K562 (cell line): Measurements from ENCODE around the gene TMEM117. TPM values are rescaled to one million over a fixed set of nuclear protein-coding genes. Genes with fewer than 3 reads are reported as not detected.

Source experiments
- ARHGAP35 ChIP-seq: fragments of 450-650 bp; IDR thresholded peaks from 2 replicates; pipeline ENCODE4 v1.6.1; 2018; ENCODE audit not compliant: partially characterized antibody
- CEBPG ChIP-seq, 3 experiments: fragments of 200-800 bp in 1 of 3; sonication (Bioruptor generic) in 1 of 3; sonication (generic) in 1 of 3; formaldehyde crosslinking in 1 of 3; IDR thresholded peaks in 2 of 3; conservative IDR thresholded peaks in 1 of 3; 2 replicates each; pipeline versions ENCODE4 v1.6.1 to v1.8.0; 2016 to 2022; ENCODE audit warnings: missing compliant biosample characterization in 2 of 3, missing genetic modification characterization in 2 of 3, mild to moderate bottlenecking in 1 of 3, missing genetic modification reagents in 1 of 3
- EP300 ChIP-seq: IDR thresholded peaks from 2 replicates; pipeline ENCODE4 v1.6.1; 2012; ENCODE audit warnings: low read length, improper control_type of control experiment
- RAD21 ChIP-seq, 2 experiments: fragments of 250-450 bp in 1 of 2; fragments of 450-650 bp in 1 of 2; sonication (Bioruptor Pico) in 1 of 2; formaldehyde crosslinking in 1 of 2; IDR thresholded peaks in 1 of 2; conservative IDR thresholded peaks in 1 of 2; 2 replicates each; pipeline versions ENCODE4 v1.4.0 to v1.8.0; 2020 to 2022; ENCODE audit warnings: mild to moderate bottlenecking in 2 of 2, moderate library complexity in 1 of 2
- RUNX1 ChIP-seq: sonication (generic); IDR thresholded peaks from 2 replicates; pipeline ENCODE4 v1.6.1; 2016; ENCODE audit warnings: antibody characterized with exemption, low read depth
- SMC3 ChIP-seq: conservative IDR thresholded peaks from 2 replicates; pipeline ENCODE4 v1.6.1; 2011; ENCODE audit warnings: low read depth, low read length, improper control_type of control experiment; ENCODE audit not compliant: insufficient read depth
- SUPT5H ChIP-seq: fragments of 450-650 bp; IDR thresholded peaks from 2 replicates; pipeline ENCODE4 v1.6.1; 2016
- TGIF2 ChIP-seq: sonication (generic); formaldehyde crosslinking; IDR thresholded peaks from 2 replicates; pipeline ENCODE4 v1.8.1; 2022; ENCODE audit warnings: mild to moderate bottlenecking, missing genetic modification reagents, moderate library complexity
- ZNF57 ChIP-seq: fragments of 450-650 bp; formaldehyde crosslinking; IDR thresholded peaks from 2 replicates; pipeline ENCODE4 v1.4.0; 2020; ENCODE audit warnings: mild to moderate bottlenecking, moderate library complexity
- ZNF583 ChIP-seq: fragments of 250-450 bp; sonication (Bioruptor Pico); IDR thresholded peaks from 2 replicates; pipeline ENCODE4 v1.4.0; 2020
- polyA plus RNA-seq, 8 experiments: library from polyadenylated mRNA; depleted of rRNA in 4 of 8; stranded (reverse) in 5 of 8; unstranded in 3 of 8; fragments of >200 nt; fragmentation: Nextera tagmentation in 2 of 8; fragmentation: Illumina TruSeq in 1 of 8; extraction: Ambion mirVana in 2 of 8; extraction: Trizol in 1 of 8; gene quantifications; 2 replicates each; pipeline versions ENCODE4 v1.2.1 to v1.2.3, GENCODE V29; 2011 to 2014; ENCODE audit warnings: inconsistent platforms in 1 of 8, missing spikeins in 1 of 8
- total RNA-seq, 7 experiments: library from RNA; depleted of rRNA in 6 of 7; stranded (reverse); fragments of >200 nt in 6 of 7; fragmentation: Illumina TruSeq in 2 of 7; extraction: Trizol in 2 of 7; gene quantifications; 2 replicates each; pipeline versions ENCODE4 v1.2.1 to v1.2.3, GENCODE V29; 2011 to 2021; ENCODE audit warnings: low replicate concordance in 1 of 7
- TF ChIP-seq, protein P1 (sequence below): fragments of 450-650 bp; formaldehyde crosslinking; IDR thresholded peaks from 2 replicates; pipeline ENCODE4 v1.4.0; 2020; ENCODE audit warnings: mild to moderate bottlenecking, moderate library complexity
- TF ChIP-seq, protein P2 (sequence below): sonication (generic); formaldehyde crosslinking; IDR thresholded peaks from 2 replicates; pipeline ENCODE4 v1.8.1; 2023; ENCODE audit warnings: mild to moderate bottlenecking, missing genetic modification reagents, moderate library complexity
- TF ChIP-seq, protein P3 (sequence below): fragments of 150-350 bp; IDR thresholded peaks from 2 replicates; pipeline ENCODE4 v1.6.1; 2014; ENCODE audit warnings: low read depth, mild to moderate bottlenecking, low read length, borderline replicate concordance
- TF ChIP-seq, protein P4 (sequence below): fragments of 450-650 bp; formaldehyde crosslinking; IDR thresholded peaks from 2 replicates; pipeline ENCODE4 v1.4.0; 2020; ENCODE audit warnings: mild to moderate bottlenecking, moderate library complexity
- TF ChIP-seq, protein P5 (sequence below): fragments of 250-450 bp; sonication (Bioruptor Pico); IDR thresholded peaks from 2 replicates; pipeline ENCODE4 v1.6.1; 2021; ENCODE audit warnings: mild to moderate bottlenecking
- TF ChIP-seq, protein P6 (sequence below), 2 experiments: fragments of 450-650 bp in 1 of 2; sonication (generic) in 1 of 2; formaldehyde crosslinking; conservative IDR thresholded peaks; 2 replicates each; pipeline versions ENCODE4 v1.4.0 to v1.8.1; 2020 to 2022; ENCODE audit warnings: mild to moderate bottlenecking in 1 of 2, missing genetic modification reagents in 1 of 2

Gene TMEM117
- total and polyA plus RNA-seq, 9 of the 15 experiments (the other 6 are each of a cell fraction or from before 2014, with no cell fraction given) = 0.31 to 2.8 (median 1.0) TPM

DNA sequence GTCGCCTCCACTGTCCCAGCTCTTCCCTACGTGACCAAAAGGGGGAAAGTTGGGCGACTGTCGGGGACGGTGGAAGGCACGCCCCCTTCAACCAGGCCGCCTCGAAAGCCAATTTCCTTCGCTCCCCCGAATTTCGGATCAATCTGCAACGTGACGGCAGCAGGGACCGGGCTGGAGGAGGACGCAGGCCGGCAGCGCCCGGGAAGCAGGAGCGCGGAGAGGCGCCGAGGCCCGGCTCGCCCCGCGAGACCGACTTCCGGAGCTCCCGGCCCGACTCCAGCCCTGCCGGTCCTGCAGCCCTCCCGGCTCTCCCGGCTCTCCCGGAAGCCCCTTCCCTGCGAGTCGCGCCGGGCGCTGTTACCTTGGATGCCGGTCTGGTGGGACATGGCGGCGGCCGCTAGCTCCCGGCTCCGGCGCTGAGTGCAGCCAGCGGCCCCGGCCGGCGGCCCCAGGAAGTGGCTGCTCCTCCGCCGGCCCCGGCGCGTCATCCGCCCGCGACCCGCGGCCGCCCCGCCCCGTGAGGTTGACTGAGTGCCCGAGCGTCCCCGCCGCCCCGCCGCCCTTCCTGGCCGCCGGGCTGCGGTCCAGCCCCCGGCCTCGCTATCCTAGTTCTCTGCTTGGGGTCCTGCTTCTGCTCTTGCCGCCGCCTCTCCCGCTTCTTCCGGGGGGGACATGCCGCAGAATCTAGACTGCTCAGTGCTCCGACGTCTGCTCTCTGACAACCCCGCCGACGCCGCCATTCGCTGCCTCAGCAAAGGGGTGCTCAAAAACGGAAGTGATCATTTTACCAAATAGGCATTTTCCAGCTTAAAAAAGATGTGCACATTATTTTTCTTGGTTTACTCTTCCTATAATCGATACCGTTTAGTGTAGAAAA, 29.8 kb upstream of the TMEM117 start, which contains the start of gene TWF1 (continued):
- no peak; a peak in 1 of 4 replicates for TF ChIP-seq RAD21 (CRISPR knock-in tag; conservative IDR thresholded peaks at IDR 0.05 in 1 of 2, IDR thresholded peaks at IDR 0.05 in 1 of 2)
- TF ChIP-seq, protein P1, sequence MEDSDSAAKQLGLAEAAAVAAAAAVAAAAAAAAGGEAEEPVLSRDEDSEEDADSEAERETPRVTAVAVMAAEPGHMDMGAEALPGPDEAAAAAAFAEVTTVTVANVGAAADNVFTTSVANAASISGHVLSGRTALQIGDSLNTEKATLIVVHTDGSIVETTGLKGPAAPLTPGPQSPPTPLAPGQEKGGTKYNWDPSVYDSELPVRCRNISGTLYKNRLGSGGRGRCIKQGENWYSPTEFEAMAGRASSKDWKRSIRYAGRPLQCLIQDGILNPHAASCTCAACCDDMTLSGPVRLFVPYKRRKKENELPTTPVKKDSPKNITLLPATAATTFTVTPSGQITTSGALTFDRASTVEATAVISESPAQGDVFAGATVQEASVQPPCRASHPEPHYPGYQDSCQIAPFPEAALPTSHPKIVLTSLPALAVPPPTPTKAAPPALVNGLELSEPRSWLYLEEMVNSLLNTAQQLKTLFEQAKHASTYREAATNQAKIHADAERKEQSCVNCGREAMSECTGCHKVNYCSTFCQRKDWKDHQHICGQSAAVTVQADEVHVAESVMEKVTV = no peak
- no peak for TF ChIP-seq ZNF583 (CRISPR knock-in tag)
- TF ChIP-seq, protein P2, sequence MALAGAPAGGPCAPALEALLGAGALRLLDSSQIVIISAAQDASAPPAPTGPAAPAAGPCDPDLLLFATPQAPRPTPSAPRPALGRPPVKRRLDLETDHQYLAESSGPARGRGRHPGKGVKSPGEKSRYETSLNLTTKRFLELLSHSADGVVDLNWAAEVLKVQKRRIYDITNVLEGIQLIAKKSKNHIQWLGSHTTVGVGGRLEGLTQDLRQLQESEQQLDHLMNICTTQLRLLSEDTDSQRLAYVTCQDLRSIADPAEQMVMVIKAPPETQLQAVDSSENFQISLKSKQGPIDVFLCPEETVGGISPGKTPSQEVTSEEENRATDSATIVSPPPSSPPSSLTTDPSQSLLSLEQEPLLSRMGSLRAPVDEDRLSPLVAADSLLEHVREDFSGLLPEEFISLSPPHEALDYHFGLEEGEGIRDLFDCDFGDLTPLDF (CRISPR knock-in tag) = 0 out of 2 replicates have a peak, but pooled peaks have one; percentile 15
- no peak for TF ChIP-seq ZNF57 (CRISPR knock-in tag)
- TF ChIP-seq SMC3 = no peak
- TF ChIP-seq, protein P3, sequence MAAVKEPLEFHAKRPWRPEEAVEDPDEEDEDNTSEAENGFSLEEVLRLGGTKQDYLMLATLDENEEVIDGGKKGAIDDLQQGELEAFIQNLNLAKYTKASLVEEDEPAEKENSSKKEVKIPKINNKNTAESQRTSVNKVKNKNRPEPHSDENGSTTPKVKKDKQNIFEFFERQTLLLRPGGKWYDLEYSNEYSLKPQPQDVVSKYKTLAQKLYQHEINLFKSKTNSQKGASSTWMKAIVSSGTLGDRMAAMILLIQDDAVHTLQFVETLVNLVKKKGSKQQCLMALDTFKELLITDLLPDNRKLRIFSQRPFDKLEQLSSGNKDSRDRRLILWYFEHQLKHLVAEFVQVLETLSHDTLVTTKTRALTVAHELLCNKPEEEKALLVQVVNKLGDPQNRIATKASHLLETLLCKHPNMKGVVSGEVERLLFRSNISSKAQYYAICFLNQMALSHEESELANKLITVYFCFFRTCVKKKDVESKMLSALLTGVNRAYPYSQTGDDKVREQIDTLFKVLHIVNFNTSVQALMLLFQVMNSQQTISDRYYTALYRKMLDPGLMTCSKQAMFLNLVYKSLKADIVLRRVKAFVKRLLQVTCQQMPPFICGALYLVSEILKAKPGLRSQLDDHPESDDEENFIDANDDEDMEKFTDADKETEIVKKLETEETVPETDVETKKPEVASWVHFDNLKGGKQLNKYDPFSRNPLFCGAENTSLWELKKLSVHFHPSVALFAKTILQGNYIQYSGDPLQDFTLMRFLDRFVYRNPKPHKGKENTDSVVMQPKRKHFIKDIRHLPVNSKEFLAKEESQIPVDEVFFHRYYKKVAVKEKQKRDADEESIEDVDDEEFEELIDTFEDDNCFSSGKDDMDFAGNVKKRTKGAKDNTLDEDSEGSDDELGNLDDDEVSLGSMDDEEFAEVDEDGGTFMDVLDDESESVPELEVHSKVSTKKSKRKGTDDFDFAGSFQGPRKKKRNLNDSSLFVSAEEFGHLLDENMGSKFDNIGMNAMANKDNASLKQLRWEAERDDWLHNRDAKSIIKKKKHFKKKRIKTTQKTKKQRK = no peak
- TF ChIP-seq ARHGAP35 = no peak
- TF ChIP-seq EP300 = no peak
- no peak for TF ChIP-seq CEBPG (CRISPR knock-in tag; IDR thresholded peaks at IDR 0.05)
- no peak for TF ChIP-seq CEBPG (tag; conservative IDR thresholded peaks at IDR 0.05 in 1 of 2, IDR thresholded peaks at IDR 0.05 in 1 of 2)
- peak; percentile 92 for TF ChIP-seq SUPT5H
- TF ChIP-seq, protein P4, sequence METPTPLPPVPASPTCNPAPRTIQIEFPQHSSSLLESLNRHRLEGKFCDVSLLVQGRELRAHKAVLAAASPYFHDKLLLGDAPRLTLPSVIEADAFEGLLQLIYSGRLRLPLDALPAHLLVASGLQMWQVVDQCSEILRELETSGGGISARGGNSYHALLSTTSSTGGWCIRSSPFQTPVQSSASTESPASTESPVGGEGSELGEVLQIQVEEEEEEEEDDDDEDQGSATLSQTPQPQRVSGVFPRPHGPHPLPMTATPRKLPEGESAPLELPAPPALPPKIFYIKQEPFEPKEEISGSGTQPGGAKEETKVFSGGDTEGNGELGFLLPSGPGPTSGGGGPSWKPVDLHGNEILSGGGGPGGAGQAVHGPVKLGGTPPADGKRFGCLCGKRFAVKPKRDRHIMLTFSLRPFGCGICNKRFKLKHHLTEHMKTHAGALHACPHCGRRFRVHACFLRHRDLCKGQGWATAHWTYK (CRISPR knock-in tag) = no peak
- TF ChIP-seq TGIF2 (CRISPR knock-in tag) = no peak
- no peak for TF ChIP-seq RUNX1
- TF ChIP-seq, protein P5, sequence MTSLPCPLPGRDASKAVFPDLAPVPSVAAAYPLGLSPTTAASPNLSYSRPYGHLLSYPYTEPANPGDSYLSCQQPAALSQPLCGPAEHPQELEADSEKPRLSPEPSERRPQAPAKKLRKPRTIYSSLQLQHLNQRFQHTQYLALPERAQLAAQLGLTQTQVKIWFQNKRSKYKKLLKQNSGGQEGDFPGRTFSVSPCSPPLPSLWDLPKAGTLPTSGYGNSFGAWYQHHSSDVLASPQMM (CRISPR knock-in tag) = no peak
- TF ChIP-seq, protein P6, sequence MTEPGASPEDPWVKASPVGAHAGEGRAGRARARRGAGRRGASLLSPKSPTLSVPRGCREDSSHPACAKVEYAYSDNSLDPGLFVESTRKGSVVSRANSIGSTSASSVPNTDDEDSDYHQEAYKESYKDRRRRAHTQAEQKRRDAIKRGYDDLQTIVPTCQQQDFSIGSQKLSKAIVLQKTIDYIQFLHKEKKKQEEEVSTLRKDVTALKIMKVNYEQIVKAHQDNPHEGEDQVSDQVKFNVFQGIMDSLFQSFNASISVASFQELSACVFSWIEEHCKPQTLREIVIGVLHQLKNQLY (CRISPR knock-in tag; conservative IDR thresholded peaks at IDR 0.05) = no peak
